Activated T-cell treated with anti-CD3 and anti-CD28 coated beads, Interleukin-2, amount 50 U/mL, for 72 hours (primary cell): ENCODE measurements around the gene AAK1. TPM values are rescaled to one million over a fixed set of nuclear protein-coding genes. Genes with fewer than 3 reads are reported as not detected.

Source experiments
- ATAC-seq, 2 donors: fragments of 150-1000 bp; cut with Tn5 transposase; replicated peaks in 1 of 2; 2 replicates each; pipeline ENCODE4 v1.10.0; 2021; ENCODE audit warnings: moderate library complexity in 2 of 2, mild to moderate bottlenecking in 1 of 2
- DNase-seq, 2 donors: peaks; one replicate each; pipeline ENCODE4 v3.0.0; 2021 to 2022; ENCODE audit warnings: mixed read lengths in 1 of 2
- H3K27ac Mint-ChIP-seq: one replicate; pipeline ENCODE4 v1.8.0; 2022; ENCODE audit warnings: mild to moderate bottlenecking, moderate library complexity, mixed read lengths
- H3K27me3 Mint-ChIP-seq: one replicate; pipeline ENCODE4 v1.8.0; 2022; ENCODE audit warnings: low read depth, mixed read lengths
- H3K36me3 Mint-ChIP-seq, 2 donors: one replicate each; pipeline ENCODE4 v1.8.0; 2022; ENCODE audit warnings: mixed read lengths in 2 of 2, mild to moderate bottlenecking in 1 of 2; ENCODE audit not compliant: insufficient read depth in 2 of 2
- H3K4me1 Mint-ChIP-seq: one replicate; pipeline ENCODE4 v1.8.0; 2022; ENCODE audit warnings: low read depth, mixed read lengths
- H3K4me3 Mint-ChIP-seq, 2 donors: one replicate each; pipeline ENCODE4 v1.8.0; 2022; ENCODE audit warnings: mild to moderate bottlenecking in 2 of 2, mixed read lengths in 2 of 2, moderate library complexity in 2 of 2
- H3K9me3 Mint-ChIP-seq, 2 donors: one replicate each; pipeline ENCODE4 v1.8.0; 2022; ENCODE audit warnings: mixed read lengths in 2 of 2
- total RNA-seq, 2 donors: library from RNA; stranded (reverse); gene quantifications; one replicate each; pipeline ENCODE4 v1.2.3, GENCODE V29; 2022

AAK1 gene
- total RNA-seq, 2 donors from 2014 or later: 134 to 137 TPM

DNA sequence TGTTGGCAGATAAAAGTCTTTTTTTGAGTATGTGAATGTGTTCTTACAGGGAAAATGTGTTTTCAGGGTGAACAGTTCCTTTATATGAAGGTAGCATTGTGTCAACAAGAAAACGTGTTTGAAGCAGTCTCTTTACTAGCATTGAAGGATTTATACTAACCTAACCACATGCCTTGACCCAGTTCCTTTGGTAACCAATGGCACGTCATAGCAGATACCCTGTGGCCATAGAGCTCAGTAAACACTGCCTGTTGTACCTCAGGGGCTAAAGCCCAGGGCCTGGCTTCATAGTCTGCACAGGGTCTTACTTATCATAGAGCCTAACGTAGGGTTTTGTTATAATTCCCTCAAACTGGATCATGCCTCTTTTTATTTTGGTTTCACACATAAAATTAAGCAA lies 174.2 kb downstream of the AAK1 start:
- Mint-ChIP-seq H3K4me1 (peaks cover 27% of the 10 kb centered on the region), H3K36me3 (peaks cover 0 to 14% of the 10 kb centered on the region in 2 donors), H3K27me3 (no peaks in the 10 kb centered on the region), H3K9me3 (no peaks in the 10 kb centered on the region), H3K27ac (peak overlapping the region; percentile 10), H3K4me3 (no peak overlapping the region)
- DNase-seq (no peak), ATAC-seq (no peak)

- Mint-ChIP-seq H3K27ac (no peak overlapping the region), H3K36me3 (peaks cover 3 to 22% of the 10 kb centered on the region in 2 donors), H3K4me3 (no peak overlapping the region), H3K27me3 (no peaks in the 10 kb centered on the region), H3K4me1 (peaks cover 27% of the 10 kb centered on the region), H3K9me3 (no peaks in the 10 kb centered on the region)
- peak; percentile 21 to 26 for DNase-seq
- peak; percentile 79 to 81 for ATAC-seq
Observed at GRCh38 chr2:69466728-69467127, 176.8 kb downstream of the AAK1 start.

- Mint-ChIP-seq H3K27ac (no peak overlapping the region), H3K27me3 (no peaks in the 10 kb centered on the region), H3K4me3 (no peak overlapping the region)
Observed at GRCh38 chr2:69465513-69466456, 177.8 kb downstream of the AAK1 start.

DNA sequence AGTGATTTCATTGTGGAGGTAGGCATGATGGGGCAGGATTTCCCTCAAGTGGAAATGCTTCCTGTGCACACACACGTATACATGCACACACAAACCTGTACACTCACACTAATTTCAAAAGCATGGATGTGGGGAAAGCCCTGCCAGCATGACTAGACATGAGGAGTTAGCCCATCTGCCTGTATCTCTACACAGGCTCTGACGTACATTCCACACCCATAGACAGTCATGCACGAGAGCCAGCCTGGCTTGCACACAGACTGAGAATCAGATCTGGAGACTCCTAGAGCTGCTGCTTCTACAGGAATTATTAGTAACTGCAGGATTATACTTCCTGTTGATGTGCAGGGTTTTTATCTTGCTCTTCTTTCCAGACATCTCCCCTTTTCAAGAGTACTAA lies 179.0 kb downstream of the AAK1 start:
- ATAC-seq (no peak), DNase-seq (no peak)
- Mint-ChIP-seq H3K27ac (no peak overlapping the region), H3K9me3 (no peaks in the 10 kb centered on the region), H3K4me3 (no peak overlapping the region), H3K36me3 (peaks cover 4 to 24% of the 10 kb centered on the region in 2 donors), H3K27me3 (no peaks in the 10 kb centered on the region), H3K4me1 (peaks cover 22% of the 10 kb centered on the region)

More at GRCh38 chr2:69465513-69466456, 177.8 kb downstream of the AAK1 start:
- DNase-seq: no peak
- no peak for ATAC-seq
- no peaks in the 10 kb centered on the region for H3K9me3 Mint-ChIP-seq
- H3K4me1 Mint-ChIP-seq: peaks cover 27% of the 10 kb centered on the region
- H3K36me3 Mint-ChIP-seq: peaks cover 3 to 22% of the 10 kb centered on the region in 2 donors

GRCh38 chr2:69462780-69463179 lies 180.8 kb downstream of the AAK1 start:
- peaks cover 21% of the 10 kb centered on the region for H3K4me1 Mint-ChIP-seq
- H3K27me3 Mint-ChIP-seq: no peaks in the 10 kb centered on the region
- H3K9me3 Mint-ChIP-seq: no peaks in the 10 kb centered on the region
- H3K36me3 Mint-ChIP-seq: peaks cover 4 to 21% of the 10 kb centered on the region in 2 donors
- no peak overlapping the region for H3K4me3 Mint-ChIP-seq
- no peak for ATAC-seq
- H3K27ac Mint-ChIP-seq: no peak overlapping the region
- DNase-seq: no peak

- Mint-ChIP-seq H3K27me3 (no peaks in the 10 kb centered on the region), H3K27ac (no peak overlapping the region), H3K36me3 (peaks cover 4 to 20% of the 10 kb centered on the region in 2 donors), H3K4me3 (no peak overlapping the region), H3K9me3 (no peaks in the 10 kb centered on the region), H3K4me1 (peaks cover 8% of the 10 kb centered on the region)
- DNase-seq (no peak), ATAC-seq (no peak)
Observed at GRCh38 chr2:69461404-69461803, 182.1 kb downstream of the AAK1 start.

- ATAC-seq: no peak
- H3K9me3 Mint-ChIP-seq: no peaks in the 10 kb centered on the region
- H3K4me1 Mint-ChIP-seq: peaks cover 9% of the 10 kb centered on the region
- no peak for DNase-seq
- H3K36me3 Mint-ChIP-seq: peaks cover 4 to 10% of the 10 kb centered on the region in 2 donors
- H3K27ac Mint-ChIP-seq: no peak overlapping the region
- no peaks in the 10 kb centered on the region for H3K27me3 Mint-ChIP-seq
- no peak overlapping the region for H3K4me3 Mint-ChIP-seq
Observed at GRCh38 chr2:69459936-69460335, 183.6 kb downstream of the AAK1 start.

GRCh38 chr2:69456950-69457445 lies 186.5 kb downstream of the AAK1 start:
- ATAC-seq (no peak), DNase-seq (no peak)
- H3K27me3 Mint-ChIP-seq: no peaks in the 10 kb centered on the region
- H3K36me3 Mint-ChIP-seq: peaks cover 3 to 5% of the 10 kb centered on the region in 2 donors
- H3K4me3 Mint-ChIP-seq: no peak overlapping the region
- peaks cover 34% of the 10 kb centered on the region for H3K4me1 Mint-ChIP-seq
- no peak overlapping the region for H3K27ac Mint-ChIP-seq
- no peaks in the 10 kb centered on the region for H3K9me3 Mint-ChIP-seq

DNA sequence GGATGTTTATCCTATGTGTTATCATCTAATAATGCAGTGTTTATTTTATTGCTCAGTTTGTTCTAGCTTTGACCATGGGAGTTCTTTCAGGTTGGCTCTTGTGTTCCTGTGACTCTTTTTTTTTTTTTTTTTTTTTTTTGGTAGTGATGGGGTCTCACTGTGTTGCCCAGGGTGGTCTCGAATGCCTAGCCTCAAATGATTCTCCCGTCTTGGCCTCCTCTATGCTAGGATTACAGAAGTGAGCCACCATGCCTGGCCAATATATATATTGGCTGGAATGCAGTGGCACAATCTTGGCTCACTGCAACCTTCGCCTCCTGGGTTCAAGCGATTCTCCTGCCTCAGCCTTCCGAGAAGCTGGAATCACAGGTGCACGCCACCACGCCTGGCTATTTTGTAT lies 187.4 kb downstream of the AAK1 start:
- Mint-ChIP-seq H3K4me3 (no peak overlapping the region), H3K9me3 (no peaks in the 10 kb centered on the region), H3K36me3 (peaks cover 2 to 3% of the 10 kb centered on the region in 2 donors), H3K27me3 (no peaks in the 10 kb centered on the region), H3K27ac (no peak overlapping the region), H3K4me1 (peaks cover 34% of the 10 kb centered on the region)
- ATAC-seq (no peak), DNase-seq (no peak)

DNA sequence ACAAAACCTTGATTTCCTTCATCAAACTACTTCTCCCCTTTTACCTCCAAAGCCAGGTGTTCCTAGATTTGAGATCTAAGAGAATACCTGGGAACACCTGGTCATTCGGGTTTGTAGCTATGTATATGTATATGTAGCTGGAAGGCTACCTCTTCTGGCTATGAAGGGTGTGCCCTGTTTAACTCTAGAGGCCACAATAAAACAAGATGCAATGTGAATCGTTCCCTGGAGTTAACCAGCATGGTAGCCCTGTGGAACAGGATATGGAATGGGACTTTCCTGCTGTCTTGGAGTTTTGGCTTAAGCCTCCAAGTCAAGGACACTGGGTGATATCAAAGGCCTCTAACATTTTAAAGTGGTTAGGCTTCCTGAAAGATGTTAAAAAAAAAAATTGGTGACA lies 188.6 kb downstream of the AAK1 start:
- Mint-ChIP-seq H3K4me1 (peaks cover 34% of the 10 kb centered on the region), H3K36me3 (peaks cover 0 to 1% of the 10 kb centered on the region in 2 donors), H3K27me3 (no peaks in the 10 kb centered on the region), H3K4me3 (no peak overlapping the region), H3K27ac (no peak overlapping the region), H3K9me3 (no peaks in the 10 kb centered on the region)
- ATAC-seq (no peak), DNase-seq (no peak)

- no peaks in the 10 kb centered on the region for H3K27me3 Mint-ChIP-seq
- peak overlapping the region; percentile 37 to 60 for H3K4me3 Mint-ChIP-seq
- no peaks in the 10 kb centered on the region for H3K36me3 Mint-ChIP-seq
- peaks cover 34% of the 10 kb centered on the region for H3K4me1 Mint-ChIP-seq
- peak; percentile 93 to 94 for ATAC-seq
- peak; percentile 46 to 48 for DNase-seq
- H3K9me3 Mint-ChIP-seq: no peaks in the 10 kb centered on the region
- peak overlapping the region; percentile 1 for H3K27ac Mint-ChIP-seq
Observed at GRCh38 chr2:69453475-69454129, 189.9 kb downstream of the AAK1 start.

GRCh38 chr2:69452687-69453086 lies 190.9 kb downstream of the AAK1 start:
- peaks cover 0 to 2% of the 10 kb centered on the region in 2 donors for H3K36me3 Mint-ChIP-seq
- ATAC-seq (no peak), DNase-seq (no peak)
- H3K27ac Mint-ChIP-seq: no peak overlapping the region
- H3K4me3 Mint-ChIP-seq: peak overlapping the region in 1 of 2 donors; percentile 37
- H3K9me3 Mint-ChIP-seq: no peaks in the 10 kb centered on the region
- peaks cover 34% of the 10 kb centered on the region for H3K4me1 Mint-ChIP-seq
- H3K27me3 Mint-ChIP-seq: no peaks in the 10 kb centered on the region

GRCh38 chr2:69450735-69451416 lies 192.7 kb downstream of the AAK1 start:
- DNase-seq (no peak), ATAC-seq (no peak)
- peaks cover 34% of the 10 kb centered on the region for H3K4me1 Mint-ChIP-seq
- no peak overlapping the region for H3K4me3 Mint-ChIP-seq
- H3K27ac Mint-ChIP-seq: no peak overlapping the region
- H3K27me3 Mint-ChIP-seq: no peaks in the 10 kb centered on the region
- H3K36me3 Mint-ChIP-seq: peaks cover 0 to 2% of the 10 kb centered on the region in 2 donors
- no peaks in the 10 kb centered on the region for H3K9me3 Mint-ChIP-seq
